ENCODE measurements around the gene EID1.
"Not testable (repeated sequence)": the region's sequence is repeated elsewhere in the genome, so short reads cannot be mapped to it uniquely, and the experiment has no call there.

EID1 gene

DNA sequence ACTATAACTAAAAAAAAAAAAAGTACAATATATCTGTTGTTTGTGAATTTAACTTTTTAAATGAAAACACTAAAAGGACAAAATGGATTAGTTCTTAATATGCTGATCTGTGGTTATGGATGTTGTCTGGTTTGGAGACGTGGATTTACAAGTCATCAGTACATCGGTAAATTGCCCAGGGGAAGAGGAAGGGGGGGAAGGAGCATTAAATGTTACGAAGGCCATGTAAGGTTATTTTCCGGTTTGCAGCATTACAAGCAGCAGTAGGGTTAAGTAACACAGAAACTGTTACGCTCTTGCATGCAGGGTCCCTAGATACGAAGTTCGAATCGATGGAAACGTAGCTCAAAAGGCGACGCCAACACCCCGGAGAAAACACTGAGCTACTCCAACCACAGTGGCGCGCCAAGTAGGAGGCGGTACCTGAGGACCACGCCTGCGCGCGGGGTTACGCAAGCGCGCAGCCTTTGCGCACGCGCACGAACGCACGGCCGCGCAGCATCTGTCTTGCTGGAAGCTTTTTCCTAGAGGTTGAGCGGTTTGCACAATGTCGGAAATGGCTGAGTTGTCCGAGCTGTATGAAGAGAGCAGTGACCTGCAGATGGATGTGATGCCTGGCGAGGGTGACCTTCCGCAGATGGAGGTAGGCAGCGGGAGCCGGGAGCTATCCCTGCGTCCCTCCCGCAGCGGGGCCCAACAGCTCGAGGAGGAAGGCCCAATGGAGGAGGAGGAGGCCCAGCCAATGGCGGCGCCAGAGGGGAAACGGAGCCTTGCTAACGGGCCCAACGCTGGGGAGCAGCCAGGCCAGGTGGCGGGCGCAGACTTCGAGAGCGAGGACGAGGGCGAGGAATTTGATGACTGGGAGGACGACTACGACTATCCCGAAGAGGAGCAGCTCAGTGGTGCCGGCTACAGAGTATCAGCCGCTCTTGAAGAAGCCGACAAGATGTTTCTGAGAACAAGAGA lies at the start of gene EID1:
Gene EID1, plus strand, starts transcription at position 505 of the 966 bp plus-strand sequence. Its CDS starts 43 bp downstream, at position 548.
- peak within 1 kb of the TSS; percentile 95 for H3K4me3 ChIP-seq (ENCODE audit: low read length)
- peak within 1 kb of the TSS; percentile 97 for H3K9ac ChIP-seq (ENCODE audit: low read depth, low read length)
- no peaks in the 10 kb centered on the region for H3K27me3 ChIP-seq (ENCODE audit: insufficient read depth, low read length)
- peak within 1 kb of the TSS; percentile 74 for H3K27ac ChIP-seq (ENCODE audit: low read length)
- no peaks in the 10 kb centered on the region for H3K36me3 ChIP-seq (ENCODE audit: insufficient read depth, low read depth, low read length)
- H3K4me1 ChIP-seq (ENCODE audit: insufficient read depth, low read length): no peaks in the 10 kb centered on the region; the same call in 1 of the 2 replicates
- no peaks in the 10 kb centered on the region for H3K9me3 ChIP-seq (ENCODE audit: insufficient read depth, low read depth, low read length)

GRCh38 chr15:48828471-48828870 lies 49.5 kb upstream of the EID1 start:
- H3K27ac ChIP-seq (ENCODE audit: low read length): no peak overlapping the region
- H3K9me3 ChIP-seq (ENCODE audit: insufficient read depth, low read depth, low read length): no peaks in the 10 kb centered on the region
- peaks cover 4% of the 10 kb centered on the region; the same call in 1 of the 2 replicates for H3K4me1 ChIP-seq (ENCODE audit: insufficient read depth, low read length)
- H3K36me3 ChIP-seq (ENCODE audit: insufficient read depth, low read depth, low read length): no peaks in the 10 kb centered on the region
- H3K9ac ChIP-seq (ENCODE audit: low read depth, low read length): no peak overlapping the region
- H3K27me3 ChIP-seq (ENCODE audit: insufficient read depth, low read length): no peaks in the 10 kb centered on the region
- H3K4me3 ChIP-seq (ENCODE audit: low read length): no peak overlapping the region

DNA sequence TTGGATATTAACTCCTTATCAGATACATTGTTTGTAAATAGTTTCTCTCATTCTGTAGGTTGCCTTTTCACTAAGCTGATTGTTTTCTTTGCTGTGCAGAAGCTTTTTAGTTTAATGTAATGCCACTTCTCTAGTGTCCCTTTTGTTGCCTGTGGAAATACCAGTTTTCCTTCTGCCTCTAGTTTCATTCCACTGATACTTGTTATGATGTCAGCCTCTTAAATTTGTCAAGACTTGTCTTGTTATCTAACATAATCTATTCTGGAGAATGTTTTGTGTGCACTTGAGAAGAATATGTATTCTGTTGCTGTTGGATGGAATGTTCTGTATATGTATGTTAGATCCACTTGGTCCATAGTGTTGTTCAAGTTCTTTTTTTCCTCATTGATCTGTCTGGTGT lies 49.0 kb upstream of the EID1 start:
- H3K36me3 ChIP-seq (ENCODE audit: insufficient read depth, low read depth, low read length): no peaks in the 10 kb centered on the region
- no peaks in the 10 kb centered on the region for H3K4me1 ChIP-seq (ENCODE audit: insufficient read depth, low read length)
- no peak overlapping the region for H3K27ac ChIP-seq (ENCODE audit: low read length)

GRCh38 chr15:48832648-48833047 lies 45.3 kb upstream of the EID1 start:
- Histone ChIP-seq H3K36me3 (ENCODE audit: insufficient read depth, low read depth, low read length) (no peaks in the 10 kb centered on the region), H3K9me3 (ENCODE audit: insufficient read depth, low read depth, low read length) (no peaks in the 10 kb centered on the region), H3K27me3 (ENCODE audit: insufficient read depth, low read length) (no peaks in the 10 kb centered on the region), H3K4me1 (ENCODE audit: insufficient read depth, low read length) (no peaks in the 10 kb centered on the region), H3K27ac (ENCODE audit: low read length) (no peak overlapping the region), H3K4me3 (ENCODE audit: low read length) (no peak overlapping the region), H3K9ac (ENCODE audit: low read depth, low read length) (no peak overlapping the region)

More for the DNA sequence above, 49.0 kb upstream of the EID1 start:
- Histone ChIP-seq H3K9me3 (ENCODE audit: insufficient read depth, low read depth, low read length) (no peaks in the 10 kb centered on the region), H3K9ac (ENCODE audit: low read depth, low read length) (no peak overlapping the region), H3K27me3 (ENCODE audit: insufficient read depth, low read length) (no peaks in the 10 kb centered on the region), H3K4me3 (ENCODE audit: low read length) (no peak overlapping the region)

GRCh38 chr15:48833526-48834239 lies 44.3 kb upstream of the EID1 start:
- no peaks in the 10 kb centered on the region for H3K27me3 ChIP-seq (ENCODE audit: insufficient read depth, low read length)

DNA sequence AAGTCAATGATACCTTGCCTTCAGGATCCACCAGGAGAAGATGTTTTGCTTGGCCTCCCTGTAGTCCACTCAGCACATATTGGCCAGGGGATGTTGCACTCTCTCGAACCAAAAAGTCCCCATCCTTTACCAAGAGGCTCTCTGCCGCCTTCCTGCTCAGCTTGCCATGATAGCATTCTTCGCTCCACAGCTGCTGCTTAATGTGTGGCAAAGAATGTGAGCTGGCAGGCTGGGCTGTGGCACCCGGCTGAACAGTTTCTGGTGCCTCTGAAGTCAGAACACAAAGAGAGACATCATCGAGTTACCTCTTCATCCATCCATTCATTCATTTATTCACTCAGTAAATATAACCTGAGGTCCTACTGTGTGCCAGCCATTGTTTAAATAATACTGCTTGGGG lies 43.2 kb upstream of the EID1 start:
- Histone ChIP-seq H3K4me1 (ENCODE audit: insufficient read depth, low read length) (no peaks in the 10 kb centered on the region), H3K27ac (ENCODE audit: low read length) (no peak overlapping the region), H3K9ac (ENCODE audit: low read depth, low read length) (no peak overlapping the region), H3K4me3 (ENCODE audit: low read length) (no peak overlapping the region), H3K9me3 (ENCODE audit: insufficient read depth, low read depth, low read length) (no peaks in the 10 kb centered on the region), H3K36me3 (ENCODE audit: insufficient read depth, low read depth, low read length) (no peaks in the 10 kb centered on the region), H3K27me3 (ENCODE audit: insufficient read depth, low read length) (no peaks in the 10 kb centered on the region)

More at GRCh38 chr15:48833526-48834239, 44.3 kb upstream of the EID1 start:
- H3K9ac ChIP-seq (ENCODE audit: low read depth, low read length): no peak overlapping the region
- no peaks in the 10 kb centered on the region for H3K36me3 ChIP-seq (ENCODE audit: insufficient read depth, low read depth, low read length)
- no peaks in the 10 kb centered on the region for H3K4me1 ChIP-seq (ENCODE audit: insufficient read depth, low read length)
- H3K4me3 ChIP-seq (ENCODE audit: low read length): no peak overlapping the region
- no peaks in the 10 kb centered on the region for H3K9me3 ChIP-seq (ENCODE audit: insufficient read depth, low read depth, low read length)
- H3K27ac ChIP-seq (ENCODE audit: low read length): no peak overlapping the region

DNA sequence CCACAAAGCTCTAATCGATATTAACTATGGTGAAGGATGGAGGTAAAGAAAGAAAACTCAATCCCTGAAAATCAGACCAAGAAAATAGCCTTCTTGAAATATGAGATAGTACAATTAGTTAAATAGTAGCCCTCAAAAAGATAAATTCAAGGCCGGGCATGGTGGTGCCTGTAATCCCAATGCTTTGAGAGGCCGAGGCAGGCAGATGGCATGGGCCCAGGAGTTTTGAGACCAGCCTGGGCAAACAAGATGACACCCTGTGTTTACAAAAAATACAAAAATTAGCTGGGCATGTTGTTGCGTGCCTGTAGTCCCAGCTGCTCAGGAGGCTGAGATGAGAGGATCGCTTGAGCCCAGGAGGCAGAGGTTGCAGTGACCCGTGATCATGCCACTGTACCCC lies 35.4 kb upstream of the EID1 start:
- Histone ChIP-seq H3K9me3 (ENCODE audit: insufficient read depth, low read depth, low read length) (no peaks in the 10 kb centered on the region), H3K9ac (ENCODE audit: low read depth, low read length) (no peak overlapping the region), H3K4me3 (ENCODE audit: low read length) (no peak overlapping the region), H3K36me3 (ENCODE audit: insufficient read depth, low read depth, low read length) (no peaks in the 10 kb centered on the region), H3K27me3 (ENCODE audit: insufficient read depth, low read length) (no peaks in the 10 kb centered on the region), H3K4me1 (ENCODE audit: insufficient read depth, low read length) (no peaks in the 10 kb centered on the region), H3K27ac (ENCODE audit: low read length) (no peak overlapping the region)

- no peak overlapping the region for H3K27ac ChIP-seq (ENCODE audit: low read length)
- H3K4me1 ChIP-seq (ENCODE audit: insufficient read depth, low read length): no peaks in the 10 kb centered on the region
- no peaks in the 10 kb centered on the region for H3K27me3 ChIP-seq (ENCODE audit: insufficient read depth, low read length)
- no peaks in the 10 kb centered on the region for H3K36me3 ChIP-seq (ENCODE audit: insufficient read depth, low read depth, low read length)
- no peak overlapping the region for H3K4me3 ChIP-seq (ENCODE audit: low read length)
- no peak overlapping the region for H3K9ac ChIP-seq (ENCODE audit: low read depth, low read length)
- no peaks in the 10 kb centered on the region for H3K9me3 ChIP-seq (ENCODE audit: insufficient read depth, low read depth, low read length)
Measured at GRCh38 chr15:48845123-48845522, 32.8 kb upstream of the EID1 start.

DNA sequence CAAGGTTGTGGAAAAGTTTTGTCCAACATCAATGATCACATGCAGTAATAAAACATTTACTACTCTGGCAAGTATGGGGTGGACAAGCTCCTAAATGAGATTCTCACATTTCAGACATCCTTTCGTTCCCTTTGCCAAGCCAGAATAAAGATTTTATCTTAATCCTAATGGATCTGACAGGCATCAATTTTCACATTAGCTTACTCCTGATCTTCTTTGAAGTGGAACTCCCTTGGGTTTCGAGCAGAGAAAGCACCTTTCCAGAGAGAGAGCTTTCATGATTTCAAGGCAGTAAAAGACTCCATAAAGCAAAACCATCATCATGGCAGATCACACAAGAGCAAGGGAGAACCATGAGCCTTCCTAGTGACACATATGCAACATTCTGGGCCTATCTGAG lies 27.3 kb upstream of the EID1 start:
- Histone ChIP-seq H3K9ac (ENCODE audit: low read depth, low read length) (no peak overlapping the region), H3K27me3 (ENCODE audit: insufficient read depth, low read length) (no peaks in the 10 kb centered on the region), H3K27ac (ENCODE audit: low read length) (no peak overlapping the region), H3K36me3 (ENCODE audit: insufficient read depth, low read depth, low read length) (no peaks in the 10 kb centered on the region), H3K9me3 (ENCODE audit: insufficient read depth, low read depth, low read length) (no peaks in the 10 kb centered on the region), H3K4me1 (ENCODE audit: insufficient read depth, low read length) (peaks cover 5% of the 10 kb centered on the region), H3K4me3 (ENCODE audit: low read length) (no peak overlapping the region)

DNA sequence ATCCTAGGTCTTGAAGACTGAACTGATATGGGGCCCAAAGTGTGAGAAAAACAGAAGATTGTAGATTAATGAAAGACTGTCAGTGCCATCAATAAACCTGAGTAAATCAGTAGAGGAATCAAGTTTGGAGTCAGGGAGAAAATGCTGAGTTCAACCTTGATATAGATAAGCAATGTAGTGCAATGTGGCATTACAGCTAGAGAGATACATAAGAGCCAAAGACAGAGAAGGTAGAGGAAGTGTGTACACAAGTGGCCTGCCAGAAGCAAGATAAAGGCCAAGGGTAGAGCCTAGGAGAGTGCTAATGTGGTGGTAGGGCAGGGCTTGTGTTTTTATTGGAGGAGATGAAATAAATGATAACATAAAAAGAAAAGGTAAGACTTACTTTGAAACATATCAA lies 26.0 kb upstream of the EID1 start:
- Histone ChIP-seq H3K4me1 (ENCODE audit: insufficient read depth, low read length) (peaks cover 18% of the 10 kb centered on the region), H3K9ac (ENCODE audit: low read depth, low read length) (no peak overlapping the region), H3K36me3 (ENCODE audit: insufficient read depth, low read depth, low read length) (no peaks in the 10 kb centered on the region), H3K9me3 (ENCODE audit: insufficient read depth, low read depth, low read length) (no peaks in the 10 kb centered on the region), H3K4me3 (ENCODE audit: low read length) (no peak overlapping the region), H3K27me3 (ENCODE audit: insufficient read depth, low read length) (no peaks in the 10 kb centered on the region), H3K27ac (ENCODE audit: low read length) (no peak overlapping the region)

DNA sequence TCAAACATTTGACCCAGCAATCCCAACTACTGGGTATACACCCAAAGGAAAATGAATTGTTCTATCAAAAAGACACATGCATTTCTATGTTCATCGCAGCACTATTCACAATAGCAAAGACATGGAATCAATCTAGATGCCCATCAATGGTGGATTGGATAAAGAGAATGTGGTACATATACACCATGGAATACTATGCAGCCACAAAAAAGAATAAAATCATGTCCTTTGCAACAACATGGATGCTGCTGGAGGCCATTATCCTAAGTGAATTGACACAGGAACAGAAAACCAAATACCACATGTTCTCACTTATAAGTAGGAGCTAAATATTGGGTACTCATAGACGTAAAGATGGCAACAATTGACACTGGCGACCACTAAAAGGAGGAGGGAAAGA lies 23.5 kb upstream of the EID1 start:
- H3K9me3 ChIP-seq (ENCODE audit: insufficient read depth, low read depth, low read length); H3K36me3 ChIP-seq (ENCODE audit: insufficient read depth, low read depth, low read length); H3K9ac ChIP-seq (ENCODE audit: low read depth, low read length); H3K27me3 ChIP-seq (ENCODE audit: insufficient read depth, low read length); H3K4me3 ChIP-seq (ENCODE audit: low read length); H3K27ac ChIP-seq (ENCODE audit: low read length): not testable (repeated sequence)
- peaks cover 22% of the 10 kb centered on the region for H3K4me1 ChIP-seq (ENCODE audit: insufficient read depth, low read length)
